GM12891 (cell line): ENCODE results near the gene GUCA1A.

Experiments
- POLR2A ChIP-seq: IDR thresholded peaks from 2 replicates; pipeline ENCODE4 v1.6.1; 2011; ENCODE audit warnings: low read depth, low read length, control low read depth
- POLR2AphosphoS5 ChIP-seq: IDR thresholded peaks from 2 replicates; pipeline ENCODE4 v1.6.1; 2011; ENCODE audit warnings: low read depth, low read length, control low read depth
- SPI1 ChIP-seq: IDR thresholded peaks from 2 replicates; pipeline ENCODE4 v1.6.1; 2011; ENCODE audit warnings: low read depth, low read length, control low read depth
- TAF1 ChIP-seq: IDR thresholded peaks from 2 replicates; pipeline ENCODE4 v1.6.1; 2011; ENCODE audit warnings: low read depth, low read length, control low read depth

DNA sequence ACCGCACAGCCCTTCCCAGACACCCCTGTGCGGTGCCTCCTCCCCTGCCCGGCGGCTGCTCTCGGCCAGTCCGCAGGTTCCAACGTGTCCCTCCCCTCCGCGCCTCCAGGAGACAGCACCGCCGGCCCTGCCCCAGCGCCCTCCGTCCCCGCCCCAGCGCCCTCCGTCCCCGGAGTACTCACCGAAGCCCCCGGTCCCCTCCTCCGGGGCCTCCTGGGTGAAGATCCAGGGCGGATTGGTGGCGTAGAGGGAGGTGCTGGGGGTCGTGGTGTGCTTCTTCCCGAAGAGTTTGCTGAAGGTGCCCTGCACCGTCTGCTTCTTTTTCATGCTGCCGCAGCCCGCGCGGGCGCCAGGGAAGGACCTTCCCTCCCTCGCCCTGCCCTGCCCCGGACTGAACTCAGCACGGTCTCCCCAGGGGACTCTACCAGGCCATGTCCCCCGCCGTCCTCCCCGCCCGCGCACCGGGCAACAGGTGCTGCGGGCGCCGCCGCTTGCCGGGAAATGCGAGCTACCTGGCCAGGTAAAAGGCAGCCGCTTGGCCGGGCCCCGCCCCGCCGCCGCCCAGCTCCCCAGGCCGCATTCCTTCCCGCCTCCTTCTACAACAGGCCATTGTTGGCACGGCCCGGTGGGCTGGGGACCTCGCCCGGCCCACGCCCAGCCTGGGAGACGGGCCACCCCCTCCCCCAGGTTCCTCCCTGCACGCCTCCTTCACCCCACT is 30.9 kb upstream of the GUCA1A start, which contains the start of gene C6orf132:
- TF ChIP-seq POLR2AphosphoS5 = no peak
- no peak for TF ChIP-seq POLR2A
- no peak for TF ChIP-seq TAF1
- TF ChIP-seq SPI1 = no peak
